NCI-H2171 (cell line): ENCODE measurements around the gene AMZ2.
A peak's percentile ranks its signal among the peaks of the same experiment; 100 is the strongest.
"Not testable (repeated sequence)": the region's sequence is repeated elsewhere in the genome, so short reads cannot be mapped to it uniquely, and the experiment has no call there.

ENCODE experiments used
- DNase-seq: peaks from one replicate; lab custom pipeline; 2025; lab: John Stamatoyannopoulos, UW

Gene AMZ2, protein sequence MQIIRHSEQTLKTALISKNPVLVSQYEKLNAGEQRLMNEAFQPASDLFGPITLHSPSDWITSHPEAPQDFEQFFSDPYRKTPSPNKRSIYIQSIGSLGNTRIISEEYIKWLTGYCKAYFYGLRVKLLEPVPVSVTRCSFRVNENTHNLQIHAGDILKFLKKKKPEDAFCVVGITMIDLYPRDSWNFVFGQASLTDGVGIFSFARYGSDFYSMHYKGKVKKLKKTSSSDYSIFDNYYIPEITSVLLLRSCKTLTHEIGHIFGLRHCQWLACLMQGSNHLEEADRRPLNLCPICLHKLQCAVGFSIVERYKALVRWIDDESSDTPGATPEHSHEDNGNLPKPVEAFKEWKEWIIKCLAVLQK

GRCh38 chr17:68247445-68248198, at the start of gene AMZ2:
TSS of gene AMZ2 (plus strand) at chr17:68248043. CDS start at chr17:68250188, 2,145 bp downstream.
- peak; percentile 94 for DNase-seq

- no peak for DNase-seq
Observed at GRCh38 chr17:68198931-68199836, 48.7 kb upstream of the AMZ2 start.

GRCh38 chr17:68199837-68200688, 47.8 kb upstream of the AMZ2 start:
- DNase-seq, result no peak

GRCh38 chr17:68200689-68201417, 47.0 kb upstream of the AMZ2 start:
- peak; percentile 68 for DNase-seq

GRCh38 chr17:68201418-68201771, 46.4 kb upstream of the AMZ2 start:
- not testable (repeated sequence) for DNase-seq

DNA sequence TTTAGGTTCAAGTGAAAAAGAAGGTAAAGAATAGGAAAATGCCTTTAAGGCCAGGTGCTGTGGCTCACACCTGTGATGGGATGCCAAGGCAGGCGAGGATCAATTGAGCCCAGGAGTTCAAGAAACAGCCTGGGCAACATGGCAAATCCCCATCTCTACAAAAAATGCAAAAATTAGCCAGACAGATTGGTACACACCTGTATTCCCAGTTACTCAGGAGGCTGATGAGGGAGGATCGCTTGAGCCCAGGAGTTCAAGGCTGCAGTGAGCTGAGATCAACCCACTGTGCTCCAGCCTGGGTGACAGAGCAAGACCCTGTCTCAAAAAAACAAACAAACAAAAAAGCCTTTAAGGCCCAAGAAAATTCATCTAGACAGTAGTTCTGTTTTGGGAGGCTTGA, 45.5 kb upstream of the AMZ2 start:
- DNase-seq, result not testable (repeated sequence)

DNA sequence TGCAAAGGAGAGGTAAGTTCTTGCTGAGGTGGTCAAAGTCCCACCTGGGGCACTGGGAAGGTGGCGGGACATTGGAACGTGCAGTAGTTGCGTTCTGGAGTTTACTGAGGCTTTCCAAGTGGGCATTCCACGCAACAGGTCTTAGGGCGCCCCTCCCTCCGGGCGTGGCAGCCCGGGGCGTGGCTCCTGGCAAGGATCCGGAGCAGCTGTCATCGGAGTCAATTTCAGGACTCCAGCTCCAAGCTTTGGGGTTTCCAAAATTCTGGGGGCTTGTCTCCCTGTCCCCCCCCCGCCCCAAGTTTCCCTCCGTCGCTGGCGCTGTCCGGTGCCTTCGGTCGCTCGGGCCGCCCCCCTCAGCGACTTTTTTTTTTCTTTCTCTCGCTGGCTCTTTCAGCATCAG, 43.1 kb upstream of the AMZ2 start:
- DNase-seq, result no peak

DNA sequence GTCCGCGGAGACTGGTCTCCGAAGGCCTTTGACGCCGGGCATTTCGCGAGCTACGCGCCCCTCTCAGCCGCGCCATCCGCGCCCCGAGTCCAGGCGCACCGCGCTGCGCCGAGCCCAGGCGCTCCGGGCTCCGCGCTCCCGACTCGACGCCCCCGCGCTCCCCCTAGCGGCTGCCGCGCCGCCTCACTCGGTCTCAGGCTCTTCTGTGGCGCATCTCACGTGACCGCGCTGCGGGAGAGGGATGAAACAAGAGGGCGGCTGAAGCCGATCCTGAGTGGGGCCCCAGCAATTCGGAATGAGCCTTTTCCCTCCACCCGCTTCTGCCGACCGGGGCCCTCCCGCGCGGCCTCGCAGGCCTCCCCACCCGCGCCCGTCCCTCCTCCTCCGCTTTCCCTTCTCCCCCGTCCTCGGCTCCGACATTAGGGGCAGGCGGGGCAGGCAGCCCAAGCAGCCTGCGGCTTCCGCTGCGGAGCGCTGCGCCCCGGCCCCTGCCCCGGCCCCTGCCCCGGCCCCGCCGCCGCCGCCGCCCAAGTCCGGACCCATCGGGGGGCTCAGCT, 42.5 kb upstream of the AMZ2 start:
- DNase-seq, result peak; percentile 90

DNA sequence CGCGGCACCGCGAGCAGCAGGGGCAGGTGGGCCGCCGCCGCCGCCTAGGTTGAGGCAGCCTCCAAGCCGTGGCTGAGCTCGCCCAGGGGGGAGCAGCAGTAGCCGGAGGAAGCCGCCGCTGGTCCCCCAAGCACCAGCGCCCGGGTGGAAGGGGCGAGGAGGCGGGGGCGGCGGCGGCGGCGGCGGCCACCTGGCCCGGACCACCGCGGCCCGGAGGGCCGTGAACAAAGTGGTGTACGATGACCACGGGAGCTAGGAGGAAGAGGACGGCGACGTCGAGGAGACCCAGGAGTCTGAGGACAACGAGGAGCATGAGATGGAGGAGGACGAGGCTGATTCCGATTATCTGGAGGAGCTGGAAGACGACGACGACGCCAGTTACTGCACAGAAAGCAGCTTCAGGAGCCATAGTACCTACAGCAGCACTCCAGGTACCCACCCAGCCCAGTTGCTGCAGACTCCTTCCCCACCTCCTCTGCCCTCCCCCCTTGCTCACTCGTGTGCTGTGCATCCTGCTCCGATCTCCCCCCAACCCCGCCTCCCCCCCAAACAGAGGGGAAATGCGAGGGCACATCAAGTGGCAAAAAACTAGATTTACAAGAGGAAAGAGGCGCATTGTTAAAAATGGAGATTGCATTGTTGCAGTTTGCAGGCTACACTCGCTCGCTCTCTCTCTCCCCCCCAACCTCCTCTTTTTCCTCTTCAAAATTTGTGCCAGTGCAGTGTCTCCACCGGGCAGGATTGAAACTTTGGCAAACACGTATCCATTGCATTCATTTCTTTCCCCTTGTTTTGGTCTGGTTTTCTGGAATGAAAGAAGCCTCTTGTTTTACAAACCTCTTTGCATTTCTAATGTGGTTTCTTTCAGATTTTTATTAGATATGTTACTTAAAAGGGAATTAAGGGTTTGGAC, 41.8 kb upstream of the AMZ2 start:
- DNase-seq, result peak; percentile 37

GRCh38 chr17:68207651-68208253, 40.1 kb upstream of the AMZ2 start:
- DNase-seq, result no peak

DNA sequence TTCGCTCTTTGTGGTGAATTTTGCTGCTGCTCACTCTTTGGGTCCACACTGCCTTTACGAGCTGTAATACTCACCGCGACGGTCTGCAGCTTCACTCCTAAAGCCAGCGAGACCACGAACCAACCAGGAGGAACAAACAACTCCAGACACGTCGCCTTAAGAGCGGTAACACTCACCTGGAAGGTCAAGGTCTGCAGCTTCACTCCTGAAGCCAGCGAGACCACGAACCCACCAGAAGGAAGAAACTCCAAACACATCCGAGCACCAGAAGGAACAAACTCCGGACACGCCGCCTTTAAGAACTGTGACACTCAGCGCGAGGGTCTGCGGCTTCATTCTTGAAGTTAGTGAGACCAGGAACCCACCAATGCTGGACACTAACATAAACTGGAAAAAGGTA, 39.2 kb upstream of the AMZ2 start:
- DNase-seq, result not testable (repeated sequence)

DNA sequence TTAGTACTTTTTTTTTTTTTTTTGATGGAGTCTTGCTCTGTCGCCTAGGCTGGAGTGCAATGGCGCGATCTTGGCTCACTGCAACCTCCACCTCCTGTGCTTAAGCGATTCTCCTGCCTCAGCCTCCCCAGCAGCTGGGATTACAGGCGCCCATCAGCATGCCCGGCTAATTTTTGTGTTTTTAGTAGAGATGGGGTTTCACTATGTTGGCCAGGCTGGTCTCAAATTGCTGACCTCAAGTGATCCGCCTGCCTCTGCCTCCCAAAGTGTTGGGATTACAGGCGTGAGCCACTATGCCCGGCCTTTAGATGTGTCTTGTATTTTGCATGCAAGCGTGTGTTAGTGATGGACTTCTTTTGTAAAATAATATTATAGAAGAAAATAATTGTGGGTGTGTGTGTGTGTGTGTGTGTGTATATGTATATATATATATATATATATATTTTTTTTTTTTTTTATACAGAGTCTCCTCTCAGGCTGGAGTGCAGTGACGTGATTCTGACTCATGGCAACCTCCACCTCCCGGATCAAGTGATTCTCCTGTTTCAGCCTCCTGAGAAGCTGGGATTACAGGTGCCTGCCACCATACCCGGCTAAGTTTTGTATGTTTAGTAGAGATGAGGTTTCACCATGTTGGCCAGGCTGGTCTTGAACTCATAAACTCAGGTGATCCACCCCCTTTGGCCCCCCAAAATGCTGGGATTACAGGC, 38.5 kb upstream of the AMZ2 start:
- DNase-seq, result not testable (repeated sequence)

DNA sequence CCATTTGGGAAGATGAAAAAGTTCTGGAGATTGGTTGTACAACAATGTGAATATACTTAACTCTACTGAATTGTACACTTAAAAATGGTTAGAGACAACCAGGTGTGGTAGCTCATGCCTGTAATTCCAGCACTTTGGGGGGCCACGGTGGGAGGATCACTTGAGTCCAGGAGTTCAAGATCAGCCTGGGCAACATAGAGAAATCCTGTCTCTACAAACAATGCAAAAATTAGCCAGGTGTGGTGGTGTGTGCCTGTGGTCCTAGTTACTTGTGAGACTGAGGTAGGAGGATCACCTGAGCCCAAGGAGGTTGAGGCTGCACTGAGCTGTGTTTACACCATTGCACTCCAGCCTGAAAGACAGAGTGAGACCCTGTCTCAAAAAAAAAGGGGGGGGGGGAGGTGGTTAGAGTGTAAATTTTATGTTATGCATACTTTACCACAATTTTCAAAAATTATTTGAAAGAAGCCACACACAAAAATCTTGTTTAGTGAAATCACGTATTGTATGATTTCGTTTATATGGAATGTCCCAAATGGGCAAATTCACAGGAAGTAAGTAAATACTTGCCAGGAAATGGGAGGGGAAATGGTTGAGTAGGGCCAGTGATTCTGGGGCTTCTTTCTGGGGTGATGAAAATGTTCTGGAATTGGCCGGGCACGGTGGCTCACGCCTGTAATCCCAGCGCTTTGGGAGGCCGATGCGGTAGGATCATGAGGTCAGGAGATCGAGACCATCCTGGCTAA, 37.1 kb upstream of the AMZ2 start:
- no peak for DNase-seq

GRCh38 chr17:68213428-68214411, 34.1 kb upstream of the AMZ2 start:
- DNase-seq, result not testable (repeated sequence)

DNA sequence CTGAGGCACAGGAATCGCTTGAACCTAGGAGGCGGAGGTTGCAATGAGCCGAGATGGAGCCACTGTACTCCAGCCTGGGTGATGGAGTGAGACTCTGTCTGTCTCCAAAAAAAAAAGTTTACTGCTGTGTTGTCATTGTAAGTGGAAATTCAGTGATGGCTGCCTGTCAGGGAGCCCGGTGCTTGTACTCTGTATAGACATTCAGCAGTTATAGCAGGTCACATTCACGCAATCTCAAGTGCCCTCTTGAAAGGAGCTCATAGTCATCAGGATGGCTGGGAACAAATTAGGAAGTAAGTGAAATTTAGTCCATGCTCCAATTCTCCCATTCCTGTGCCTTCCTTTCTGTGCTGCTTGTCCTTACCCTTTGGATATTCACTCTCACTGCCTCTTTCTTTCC, 32.4 kb upstream of the AMZ2 start:
- DNase-seq, result not testable (repeated sequence)

DNA sequence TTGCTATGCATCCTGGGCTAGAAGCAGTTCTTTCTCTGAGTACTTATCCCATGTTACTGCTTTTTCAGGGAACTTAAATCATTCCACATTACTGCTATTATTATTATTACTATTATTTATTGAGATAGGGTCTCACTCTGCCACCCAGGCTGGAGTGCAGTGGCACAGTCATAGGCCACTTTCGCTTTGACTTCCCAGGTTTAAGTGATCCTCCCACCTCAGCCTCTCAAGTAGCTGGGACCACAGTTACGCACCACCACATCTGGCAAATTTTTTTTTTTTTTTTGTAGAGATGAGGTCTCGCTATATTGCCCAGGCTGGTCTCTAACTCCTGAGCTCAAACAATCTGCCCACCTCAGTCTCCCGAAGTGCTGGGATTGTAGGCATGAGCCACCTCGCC, 28.4 kb upstream of the AMZ2 start:
- DNase-seq, result not testable (repeated sequence)
